Ascending aorta (tissue), 2 donors: ENCODE measurements around the gene MEGF8. TPM values are rescaled to one million over a fixed set of nuclear protein-coding genes. Genes with fewer than 3 reads are reported as not detected.
"Not testable (repeated sequence)": the region's sequence is repeated elsewhere in the genome, so short reads cannot be mapped to it uniquely, and the experiment has no call there.

Experiments
- DNase-seq, 2 donors: peaks; one replicate each; pipeline ENCODE4 v3.0.0-alpha.2; 2019; ENCODE audit warnings: low spot score in 2 of 2
- H3K27ac ChIP-seq, 2 donors: fragments of 200-600 bp; sonication (generic); one replicate each; pipeline ENCODE4 v1.5.1; 2016 to 2017; ENCODE audit warnings: mild to moderate bottlenecking in 1 of 2
- H3K27me3 ChIP-seq: fragments of 200-600 bp; sonication (generic); one replicate; pipeline ENCODE4 v1.5.1; 2017
- H3K36me3 ChIP-seq, 2 donors: fragments of 200-600 bp; sonication (generic); one replicate each; pipeline ENCODE4 v1.5.1; 2016
- H3K4me1 ChIP-seq, 2 donors: fragments of 200-600 bp; sonication (generic); one replicate each; pipeline ENCODE4 v1.5.1; 2016 to 2017; ENCODE audit warnings: mild to moderate bottlenecking in 1 of 2
- H3K4me3 ChIP-seq, 2 donors: fragments of 200-600 bp; sonication (generic); one replicate each; pipeline ENCODE4 v1.5.1; 2016 to 2017; ENCODE audit warnings: mild to moderate bottlenecking in 1 of 2
- H3K9me3 ChIP-seq, 2 donors: fragments of 200-600 bp; sonication (generic); one replicate each; pipeline ENCODE4 v1.5.1; 2016
- intact Hi-C: fragments of 100-400 bp; cut with DNase I; formaldehyde crosslinking; loops from one replicate; pipeline ENCODE4 v1.15.1; 2023
- total RNA-seq: library from RNA; depleted of rRNA; stranded (reverse); fragments of >200 nt; gene quantifications from one replicate; pipeline ENCODE4 v1.1.0, GENCODE V29; 2016
- TF ChIP-seq, protein P1 (sequence below), 3 experiments: fragments of 200-600 bp in 2 of 3; fragments of 450-650 bp in 1 of 3; sonication (generic) in 2 of 3; IDR thresholded peaks; one replicate each; pipeline ENCODE4 v1.5.1; 2016 to 2019; ENCODE audit warnings: antibody characterized with exemption in 3 of 3, mild to moderate bottlenecking in 1 of 3, moderate library complexity in 1 of 3

MEGF8 gene
- total RNA-seq, 1 donor from 2014 or later = 61.8 TPM

GRCh38 chr19:42335374-42335936 lies 10.0 kb downstream of the MEGF8 start:
- H3K27ac ChIP-seq = no peak overlapping the region
- DNase-seq = no peak
- intact Hi-C loops = no loop called here
- H3K4me3 ChIP-seq = no peak overlapping the region
- TF ChIP-seq, protein P1, sequence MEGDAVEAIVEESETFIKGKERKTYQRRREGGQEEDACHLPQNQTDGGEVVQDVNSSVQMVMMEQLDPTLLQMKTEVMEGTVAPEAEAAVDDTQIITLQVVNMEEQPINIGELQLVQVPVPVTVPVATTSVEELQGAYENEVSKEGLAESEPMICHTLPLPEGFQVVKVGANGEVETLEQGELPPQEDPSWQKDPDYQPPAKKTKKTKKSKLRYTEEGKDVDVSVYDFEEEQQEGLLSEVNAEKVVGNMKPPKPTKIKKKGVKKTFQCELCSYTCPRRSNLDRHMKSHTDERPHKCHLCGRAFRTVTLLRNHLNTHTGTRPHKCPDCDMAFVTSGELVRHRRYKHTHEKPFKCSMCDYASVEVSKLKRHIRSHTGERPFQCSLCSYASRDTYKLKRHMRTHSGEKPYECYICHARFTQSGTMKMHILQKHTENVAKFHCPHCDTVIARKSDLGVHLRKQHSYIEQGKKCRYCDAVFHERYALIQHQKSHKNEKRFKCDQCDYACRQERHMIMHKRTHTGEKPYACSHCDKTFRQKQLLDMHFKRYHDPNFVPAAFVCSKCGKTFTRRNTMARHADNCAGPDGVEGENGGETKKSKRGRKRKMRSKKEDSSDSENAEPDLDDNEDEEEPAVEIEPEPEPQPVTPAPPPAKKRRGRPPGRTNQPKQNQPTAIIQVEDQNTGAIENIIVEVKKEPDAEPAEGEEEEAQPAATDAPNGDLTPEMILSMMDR (IDR thresholded peaks at IDR 0.05) = no peak
- no peaks in the 10 kb centered on the region for H3K27me3 ChIP-seq
- H3K4me1 ChIP-seq = no peaks in the 10 kb centered on the region
- H3K36me3 ChIP-seq = peaks cover 18 to 40% of the 10 kb centered on the region in 2 donors
- no peaks in the 10 kb centered on the region for H3K9me3 ChIP-seq

DNA sequence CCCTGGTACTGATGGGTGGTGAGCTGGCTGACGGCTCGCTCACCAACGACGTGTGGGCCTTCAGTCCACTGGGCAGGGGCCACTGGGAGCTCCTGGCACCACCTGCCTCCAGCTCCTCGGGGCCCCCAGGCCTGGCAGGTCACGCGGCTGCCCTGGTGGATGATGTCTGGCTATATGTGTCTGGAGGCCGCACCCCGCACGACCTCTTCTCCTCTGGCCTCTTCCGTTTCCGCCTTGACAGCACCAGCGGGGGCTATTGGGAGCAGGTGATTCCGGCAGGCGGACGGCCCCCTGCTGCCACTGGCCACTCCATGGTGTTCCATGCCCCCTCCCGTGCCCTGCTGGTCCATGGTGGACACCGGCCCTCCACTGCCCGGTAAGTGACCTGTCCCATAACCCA lies 10.5 kb downstream of the MEGF8 start:
- Histone ChIP-seq H3K9me3 (no peaks in the 10 kb centered on the region), H3K27me3 (no peaks in the 10 kb centered on the region), H3K4me1 (no peaks in the 10 kb centered on the region), H3K36me3 (peaks cover 18 to 40% of the 10 kb centered on the region in 2 donors), H3K27ac (no peak overlapping the region), H3K4me3 (no peak overlapping the region)
- DNase-seq = no peak
- intact Hi-C loops = no loop called here
- TF ChIP-seq, protein P1 (IDR thresholded peaks at IDR 0.05) = no peak

- H3K27me3 ChIP-seq, H3K27ac ChIP-seq, DNase-seq, H3K9me3 ChIP-seq, intact Hi-C loops, H3K4me3 ChIP-seq, H3K4me1 ChIP-seq: not testable (repeated sequence)
- H3K36me3 ChIP-seq = peaks cover 21 to 45% of the 10 kb centered on the region in 2 donors
These were observed 13.9 kb downstream of the MEGF8 start for GRCh38 chr19:42339126-42339860.

DNA sequence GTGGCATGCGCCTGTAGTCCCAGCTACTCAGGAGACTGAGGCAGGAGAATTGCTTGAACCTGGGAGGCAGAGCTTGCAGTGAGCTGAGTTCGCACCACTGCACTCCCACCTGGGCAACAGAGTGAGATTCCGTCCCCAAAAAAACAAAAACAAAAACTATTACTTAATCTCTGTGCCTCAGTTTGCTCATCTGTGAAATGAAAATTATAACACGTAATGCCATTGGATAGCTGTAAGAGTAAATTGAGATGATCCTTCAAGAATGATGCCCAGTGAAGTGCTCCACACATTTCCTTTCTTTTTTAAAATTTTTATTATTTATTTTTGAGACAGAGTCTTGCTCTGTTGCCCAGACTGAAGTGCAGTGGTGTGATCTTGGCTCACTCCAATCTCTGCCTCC lies 14.5 kb downstream of the MEGF8 start:
- H3K27me3 ChIP-seq, H3K4me3 ChIP-seq, H3K4me1 ChIP-seq, DNase-seq, H3K27ac ChIP-seq, intact Hi-C loops, H3K9me3 ChIP-seq: not testable (repeated sequence)
- peaks cover 27 to 43% of the 10 kb centered on the region in 2 donors for H3K36me3 ChIP-seq

DNA sequence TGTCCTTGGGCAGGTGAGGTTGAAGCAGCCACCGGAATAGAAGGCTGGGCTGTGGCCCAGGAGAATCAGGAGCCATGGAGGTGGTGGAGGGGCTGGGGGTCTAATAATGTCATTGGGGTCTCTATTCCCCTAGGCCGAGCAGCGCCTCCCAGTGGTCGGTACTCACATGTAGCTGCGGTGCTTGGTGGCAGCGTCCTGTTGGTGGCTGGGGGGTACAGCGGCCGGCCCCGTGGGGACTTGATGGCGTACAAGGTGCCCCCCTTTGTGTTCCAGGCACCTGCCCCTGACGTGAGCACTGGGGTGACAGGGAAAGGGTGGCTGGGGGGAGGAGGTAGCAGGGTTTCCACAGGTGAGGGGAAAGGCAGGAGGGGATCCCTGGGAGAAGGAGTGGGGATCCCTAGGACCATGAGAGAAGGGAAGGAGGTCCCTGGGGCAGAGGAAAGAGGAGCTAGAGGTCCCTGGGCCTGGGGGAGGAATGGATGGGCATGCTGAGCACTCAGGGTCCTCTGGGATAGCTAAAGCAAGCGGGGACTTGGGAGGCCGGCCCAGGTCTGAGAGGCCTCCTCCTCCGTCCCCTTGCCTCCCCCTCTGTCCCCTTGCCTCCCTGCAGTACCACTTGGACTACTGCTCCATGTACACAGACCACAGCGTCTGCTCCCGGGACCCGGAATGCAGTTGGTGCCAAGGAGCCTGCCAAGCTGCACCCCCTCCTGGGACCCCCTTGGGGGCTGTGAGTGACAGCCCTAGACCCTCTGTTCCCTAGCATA lies 18.1 kb downstream of the MEGF8 start:
- no peaks in the 10 kb centered on the region for H3K4me1 ChIP-seq
- TF ChIP-seq, protein P1 (IDR thresholded peaks at IDR 0.05) = no peak
- intact Hi-C loops = no loop called here
- no peaks in the 10 kb centered on the region for H3K9me3 ChIP-seq
- no peak overlapping the region for H3K4me3 ChIP-seq
- H3K27me3 ChIP-seq = no peaks in the 10 kb centered on the region
- DNase-seq = no peak
- H3K36me3 ChIP-seq = peaks cover 10 to 30% of the 10 kb centered on the region in 2 donors
- H3K27ac ChIP-seq = no peak overlapping the region

DNA sequence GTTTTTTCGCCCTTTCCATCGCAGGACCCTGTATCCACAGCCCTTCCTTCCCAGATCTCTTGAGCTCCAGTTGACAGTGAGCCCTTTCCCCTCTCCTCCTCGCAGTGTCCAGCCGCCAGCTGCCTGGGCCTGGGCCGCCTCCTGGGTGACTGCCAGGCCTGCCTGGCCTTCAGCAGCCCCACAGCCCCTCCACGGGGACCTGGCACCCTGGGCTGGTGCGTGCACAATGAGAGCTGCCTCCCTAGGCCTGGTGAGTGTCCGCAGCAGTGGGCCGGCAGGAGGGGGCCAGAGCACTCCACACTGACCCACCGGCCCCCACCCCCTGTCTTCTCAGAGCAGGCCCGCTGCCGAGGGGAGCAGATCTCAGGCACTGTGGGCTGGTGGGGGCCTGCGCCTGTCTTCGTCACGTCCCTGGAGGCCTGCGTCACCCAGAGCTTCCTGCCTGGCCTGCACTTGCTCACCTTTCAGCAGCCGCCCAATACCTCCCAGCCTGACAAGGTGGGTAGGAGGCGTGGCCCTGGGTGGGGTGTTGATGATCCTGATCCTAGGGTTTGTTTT lies 19.0 kb downstream of the MEGF8 start:
- Histone ChIP-seq H3K9me3 (no peaks in the 10 kb centered on the region), H3K27ac (no peak overlapping the region), H3K36me3 (peaks cover 10 to 35% of the 10 kb centered on the region in 2 donors), H3K4me1 (no peaks in the 10 kb centered on the region), H3K4me3 (no peak overlapping the region), H3K27me3 (no peaks in the 10 kb centered on the region)
- no peak for DNase-seq
- intact Hi-C loops = no loop called here
- TF ChIP-seq, protein P1 (IDR thresholded peaks at IDR 0.05) = no peak
